OCI-LY1 (cell line): ENCODE results near the gene IST1.

Experiments used
- EZH2 ChIP-seq: fragments of 200-600 bp; sonication (generic), shearing (Covaris generic); IDR thresholded peaks from 2 replicates; pipeline ENCODE4 v1.8.0; 2017; ENCODE audit warnings: borderline replicate concordance, mixed run types, mild to moderate bottlenecking, antibody characterized with exemption, low read length, moderate library complexity, mixed read lengths
- TF ChIP-seq, protein P1 (sequence below): fragments of 200-600 bp; sonication (generic), shearing (Covaris generic); IDR thresholded peaks from 2 replicates; pipeline ENCODE4 v1.5.1; 2017; ENCODE audit warnings: mild to moderate bottlenecking, antibody characterized with exemption, low read length, moderate library complexity, mixed read lengths

DNA sequence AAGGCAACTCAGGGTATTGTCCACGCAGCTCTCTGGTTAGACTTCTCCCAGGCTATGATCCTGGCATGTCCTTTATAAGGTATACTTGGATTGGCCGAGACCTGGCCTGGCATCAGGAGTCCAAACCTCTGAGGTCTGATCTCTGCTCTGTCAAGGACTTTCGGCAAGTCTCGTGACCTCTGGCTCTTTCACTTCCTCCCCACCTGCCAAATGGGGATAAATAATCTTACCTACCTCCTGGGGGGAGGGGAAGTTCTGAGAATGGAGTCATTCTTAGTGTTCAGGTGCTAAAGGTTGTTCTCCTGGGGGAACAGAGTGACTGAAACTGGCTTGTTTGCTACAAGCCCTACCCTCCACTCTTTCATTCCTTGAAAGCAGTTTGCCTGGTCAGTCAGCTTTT is 41.9 kb upstream of the IST1 start:
- TF ChIP-seq, protein P1, sequence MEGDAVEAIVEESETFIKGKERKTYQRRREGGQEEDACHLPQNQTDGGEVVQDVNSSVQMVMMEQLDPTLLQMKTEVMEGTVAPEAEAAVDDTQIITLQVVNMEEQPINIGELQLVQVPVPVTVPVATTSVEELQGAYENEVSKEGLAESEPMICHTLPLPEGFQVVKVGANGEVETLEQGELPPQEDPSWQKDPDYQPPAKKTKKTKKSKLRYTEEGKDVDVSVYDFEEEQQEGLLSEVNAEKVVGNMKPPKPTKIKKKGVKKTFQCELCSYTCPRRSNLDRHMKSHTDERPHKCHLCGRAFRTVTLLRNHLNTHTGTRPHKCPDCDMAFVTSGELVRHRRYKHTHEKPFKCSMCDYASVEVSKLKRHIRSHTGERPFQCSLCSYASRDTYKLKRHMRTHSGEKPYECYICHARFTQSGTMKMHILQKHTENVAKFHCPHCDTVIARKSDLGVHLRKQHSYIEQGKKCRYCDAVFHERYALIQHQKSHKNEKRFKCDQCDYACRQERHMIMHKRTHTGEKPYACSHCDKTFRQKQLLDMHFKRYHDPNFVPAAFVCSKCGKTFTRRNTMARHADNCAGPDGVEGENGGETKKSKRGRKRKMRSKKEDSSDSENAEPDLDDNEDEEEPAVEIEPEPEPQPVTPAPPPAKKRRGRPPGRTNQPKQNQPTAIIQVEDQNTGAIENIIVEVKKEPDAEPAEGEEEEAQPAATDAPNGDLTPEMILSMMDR, result no peak
- no peak for TF ChIP-seq EZH2
